Erythroblast (primary cell): ENCODE results near the gene CCL19.

Source experiments
- GATA1 ChIP-seq: IDR thresholded peaks from 2 replicates; pipeline ENCODE4 v1.6.1; 2011; ENCODE audit warnings: low read depth, mild to moderate bottlenecking, control low read depth, low read length, moderate library complexity
- POLR2A ChIP-seq: IDR thresholded peaks from 2 replicates; pipeline ENCODE4 v1.6.1; 2011; ENCODE audit warnings: mild to moderate bottlenecking, low read length

DNA sequence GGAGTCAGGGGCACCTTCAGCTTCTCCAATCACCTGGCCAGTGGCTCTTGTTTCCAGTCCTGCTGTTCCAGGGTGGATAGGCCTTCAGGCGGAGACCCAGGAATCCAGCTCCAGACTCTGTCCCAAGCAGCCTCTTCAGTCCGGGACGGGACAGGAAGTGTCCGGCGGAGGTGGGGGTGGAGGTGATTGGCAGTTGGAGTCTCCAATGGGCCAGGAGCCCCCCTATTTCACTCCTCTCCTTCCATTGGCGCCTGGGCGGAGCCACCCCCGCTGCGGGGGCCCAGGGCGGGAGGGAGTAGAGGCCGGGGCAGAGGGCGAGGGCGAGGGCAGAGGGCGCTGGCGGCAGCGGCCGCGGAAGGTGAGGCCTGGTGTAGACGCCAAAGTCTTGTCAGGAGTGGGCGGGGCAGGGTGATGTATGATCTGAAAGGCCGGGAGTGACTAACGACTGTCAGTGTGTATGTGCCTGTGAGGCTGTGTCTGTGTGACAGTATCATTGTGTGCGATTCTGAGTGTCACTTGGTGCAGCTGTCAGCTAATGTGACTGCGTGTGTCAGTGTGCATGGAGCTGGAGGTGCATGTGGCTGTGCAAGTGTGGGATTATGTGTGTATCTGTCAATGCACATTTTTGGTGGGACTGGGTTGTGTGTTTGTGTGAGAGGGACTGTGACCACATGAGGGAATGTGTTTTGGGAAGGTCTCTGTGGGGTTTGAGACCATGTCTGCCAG lies 39.0 kb downstream of the CCL19 start, which contains the start of gene IL11RA:
- peak; percentile 22 for TF ChIP-seq POLR2A
- no peak for TF ChIP-seq GATA1
